Uterus (tissue), 4 donors: ENCODE data around the gene CRISPLD2. TPM values are rescaled to one million over a fixed set of nuclear protein-coding genes. Genes with fewer than 3 reads are reported as not detected.

Experiments
- DNase-seq, 2 donors: peaks; one replicate each; pipeline ENCODE4 v3.0.0-alpha.2; 2019 to 2020
- H3K27ac ChIP-seq, 2 donors: fragments of 200-600 bp; sonication (generic); 1 replicate in 1 of 2; 2 replicates in 1 of 2; pipeline ENCODE4 v1.5.1; 2016 to 2018
- H3K27me3 ChIP-seq, 2 donors: fragments of 200-600 bp; sonication (generic); one replicate each; pipeline ENCODE4 v1.5.1; 2018 to 2019; ENCODE audit warnings: control low read depth in 1 of 2
- H3K36me3 ChIP-seq, 2 donors: fragments of 200-600 bp; sonication (generic); one replicate each; pipeline ENCODE4 v1.5.1; 2019; ENCODE audit warnings: control low read depth in 1 of 2
- H3K4me1 ChIP-seq, 2 donors: fragments of 200-600 bp; sonication (generic); one replicate each; pipeline ENCODE4 v1.5.1; 2018 to 2019; ENCODE audit warnings: control low read depth in 1 of 2
- H3K4me3 ChIP-seq, 2 donors: fragments of 200-600 bp; sonication (generic); 1 replicate in 1 of 2; 2 replicates in 1 of 2; pipeline ENCODE4 v1.5.1; 2018 to 2019; ENCODE audit warnings: mild to moderate bottlenecking in 1 of 2
- H3K9me3 ChIP-seq, 2 donors: fragments of 200-600 bp; sonication (generic); one replicate each; pipeline ENCODE4 v1.5.1; 2019; ENCODE audit warnings: control low read depth in 1 of 2
- POLR2A ChIP-seq, 2 donors: fragments of 450-650 bp; IDR thresholded peaks; one replicate each; pipeline ENCODE4 v1.6.1; 2016; ENCODE audit warnings: antibody characterized with exemption in 2 of 2, mild to moderate bottlenecking in 1 of 2, moderate library complexity in 1 of 2
- intact Hi-C: fragments of 100-400 bp; cut with DNase I; formaldehyde crosslinking; loops from one replicate; pipeline ENCODE4 v1.15.1; 2023; ENCODE audit warnings: low total_unique reads
- total RNA-seq, 4 donors: library from RNA; depleted of rRNA in 3 of 4; stranded (reverse); fragments of >200 nt in 3 of 4; gene quantifications; one replicate each; pipeline versions ENCODE4 v1.1.0 to v1.2.4, GENCODE V29; 2014 to 2023
- TF ChIP-seq, protein P1 (sequence below), 4 experiments: fragments of 200-600 bp in 2 of 4; fragments of 450-650 bp in 2 of 4; sonication (generic) in 2 of 4; IDR thresholded peaks; one replicate each; pipeline ENCODE4 v1.5.1; 2016 to 2019; ENCODE audit warnings: antibody characterized with exemption in 4 of 4, mild to moderate bottlenecking in 2 of 4, moderate library complexity in 1 of 4
- donor health status: DM: yes; HTN: yes; CAD: no.

Gene CRISPLD2
- total RNA-seq, 4 donors from 2014 or later, result 108 to 441 (median 190) TPM

DNA sequence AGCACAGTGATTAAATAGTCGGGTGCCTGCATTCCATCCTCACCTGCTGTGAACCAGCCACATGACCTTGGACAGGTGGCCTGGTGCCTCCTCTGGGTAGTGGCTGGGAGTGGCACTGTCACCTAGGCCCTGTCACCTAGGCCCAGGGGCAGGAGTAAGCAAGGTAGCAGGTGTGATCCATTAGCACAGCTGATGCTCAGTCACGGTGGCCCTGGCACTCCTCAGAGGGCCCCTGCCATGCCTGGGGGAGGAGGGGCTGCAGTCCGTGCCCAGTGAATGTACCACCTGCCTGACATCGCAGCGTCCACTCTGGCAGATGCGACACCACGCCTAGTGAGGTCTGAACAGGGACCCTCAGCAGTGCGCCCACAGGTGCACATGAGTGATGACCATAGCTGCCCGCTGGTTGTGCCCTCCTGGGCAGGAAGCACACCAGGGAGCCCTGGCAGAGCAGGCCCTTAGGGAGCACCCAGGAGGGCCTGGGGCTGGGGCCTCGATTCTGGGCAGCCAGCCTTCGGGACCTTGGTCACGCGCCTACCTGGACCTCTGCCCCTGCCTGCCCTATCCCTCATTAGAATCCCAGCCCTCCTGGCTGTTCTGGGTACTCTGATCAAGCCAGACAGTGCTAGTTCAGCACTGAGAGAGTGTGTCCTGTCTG lies 33.1 kb upstream of the CRISPLD2 start:
- H3K36me3 ChIP-seq, result no peaks in the 10 kb centered on the region
- no peak for DNase-seq
- intact Hi-C loops, result no loop called here
- H3K9me3 ChIP-seq, result no peaks in the 10 kb centered on the region
- no peak overlapping the region for H3K27ac ChIP-seq
- TF ChIP-seq, protein P1, sequence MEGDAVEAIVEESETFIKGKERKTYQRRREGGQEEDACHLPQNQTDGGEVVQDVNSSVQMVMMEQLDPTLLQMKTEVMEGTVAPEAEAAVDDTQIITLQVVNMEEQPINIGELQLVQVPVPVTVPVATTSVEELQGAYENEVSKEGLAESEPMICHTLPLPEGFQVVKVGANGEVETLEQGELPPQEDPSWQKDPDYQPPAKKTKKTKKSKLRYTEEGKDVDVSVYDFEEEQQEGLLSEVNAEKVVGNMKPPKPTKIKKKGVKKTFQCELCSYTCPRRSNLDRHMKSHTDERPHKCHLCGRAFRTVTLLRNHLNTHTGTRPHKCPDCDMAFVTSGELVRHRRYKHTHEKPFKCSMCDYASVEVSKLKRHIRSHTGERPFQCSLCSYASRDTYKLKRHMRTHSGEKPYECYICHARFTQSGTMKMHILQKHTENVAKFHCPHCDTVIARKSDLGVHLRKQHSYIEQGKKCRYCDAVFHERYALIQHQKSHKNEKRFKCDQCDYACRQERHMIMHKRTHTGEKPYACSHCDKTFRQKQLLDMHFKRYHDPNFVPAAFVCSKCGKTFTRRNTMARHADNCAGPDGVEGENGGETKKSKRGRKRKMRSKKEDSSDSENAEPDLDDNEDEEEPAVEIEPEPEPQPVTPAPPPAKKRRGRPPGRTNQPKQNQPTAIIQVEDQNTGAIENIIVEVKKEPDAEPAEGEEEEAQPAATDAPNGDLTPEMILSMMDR (IDR thresholded peaks at IDR 0.05), result no peak
- TF ChIP-seq POLR2A (IDR thresholded peaks at IDR 0.05), result no peak
- H3K4me1 ChIP-seq, result no peaks in the 10 kb centered on the region
- H3K4me3 ChIP-seq, result no peak overlapping the region
- H3K27me3 ChIP-seq, result no peaks in the 10 kb centered on the region

DNA sequence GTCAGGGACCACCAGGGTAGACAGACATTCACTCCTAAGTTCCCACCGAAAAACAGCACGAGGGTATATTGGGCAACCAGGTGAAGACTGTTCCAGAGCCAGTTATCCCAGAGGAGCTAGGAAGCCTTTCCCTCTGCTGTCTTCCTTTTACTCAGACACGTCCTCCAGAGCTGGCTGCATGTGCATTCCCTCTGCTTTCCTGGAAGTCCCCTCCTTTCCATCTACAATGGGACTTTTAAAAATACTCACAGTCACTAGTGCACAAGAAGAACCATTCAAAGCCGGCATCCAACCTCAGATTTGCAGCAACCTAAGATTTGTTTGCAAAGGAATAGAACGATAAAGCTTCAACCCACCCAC lies 32.5 kb upstream of the CRISPLD2 start:
- Histone ChIP-seq H3K9me3 (no peaks in the 10 kb centered on the region), H3K27ac (no peak overlapping the region), H3K36me3 (no peaks in the 10 kb centered on the region), H3K4me1 (no peaks in the 10 kb centered on the region), H3K4me3 (no peak overlapping the region), H3K27me3 (no peaks in the 10 kb centered on the region)
- DNase-seq, result no peak
- no peak for TF ChIP-seq POLR2A (IDR thresholded peaks at IDR 0.05)
- TF ChIP-seq, protein P1 (IDR thresholded peaks at IDR 0.05), result no peak
- intact Hi-C loops, result no loop called here

DNA sequence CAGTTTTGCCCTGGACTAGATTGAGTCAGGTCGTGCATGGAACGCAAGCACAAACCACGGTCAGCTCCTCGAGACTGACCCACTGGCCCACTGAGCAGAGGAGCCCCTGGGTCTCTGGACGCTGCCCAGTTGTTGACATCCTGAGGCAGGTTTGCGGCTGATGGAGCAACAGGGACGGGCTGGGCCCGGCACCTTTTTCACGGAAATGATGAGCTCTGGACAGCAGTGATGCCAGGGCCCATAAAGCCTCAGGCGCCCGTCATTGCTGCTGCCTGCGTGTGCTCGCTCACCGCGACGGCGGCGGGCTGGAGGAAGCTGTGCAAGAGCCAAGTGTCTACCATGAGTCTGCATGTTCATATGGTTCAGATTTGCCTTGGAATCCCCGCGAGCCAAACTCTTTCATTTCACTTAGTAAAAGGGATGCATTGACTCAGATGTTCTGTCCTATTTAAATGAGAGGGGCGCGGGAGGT lies 30.8 kb upstream of the CRISPLD2 start:
- Histone ChIP-seq H3K4me1 (no peaks in the 10 kb centered on the region), H3K9me3 (no peaks in the 10 kb centered on the region), H3K36me3 (no peaks in the 10 kb centered on the region), H3K4me3 (no peak overlapping the region), H3K27me3 (no peaks in the 10 kb centered on the region), H3K27ac (no peak overlapping the region)
- intact Hi-C loops, result no loop called here
- TF ChIP-seq POLR2A (IDR thresholded peaks at IDR 0.05), result no peak
- TF ChIP-seq, protein P1 (IDR thresholded peaks at IDR 0.05), result no peak
- DNase-seq, result no peak

DNA sequence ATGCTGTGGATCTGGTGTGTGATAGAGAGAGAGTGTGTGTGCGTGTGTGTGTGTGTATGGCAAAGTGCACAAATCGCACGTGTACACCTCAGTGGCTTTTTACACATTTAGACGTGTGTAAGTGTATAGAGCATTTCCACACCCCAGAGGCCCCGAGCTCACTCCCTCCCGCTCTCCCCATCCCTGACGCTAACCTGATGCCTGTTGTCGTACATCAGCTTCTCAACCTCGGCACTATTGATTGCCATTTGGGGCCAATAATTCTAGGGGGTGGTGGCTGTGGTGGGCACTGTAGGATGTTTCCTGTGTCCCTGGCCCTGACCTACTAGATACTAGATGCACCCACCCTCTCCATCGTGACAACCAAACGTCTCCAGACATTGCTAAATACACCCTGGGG lies 30.4 kb upstream of the CRISPLD2 start:
- Histone ChIP-seq H3K9me3 (no peaks in the 10 kb centered on the region), H3K27me3 (no peaks in the 10 kb centered on the region), H3K4me3 (no peak overlapping the region), H3K36me3 (no peaks in the 10 kb centered on the region), H3K27ac (no peak overlapping the region), H3K4me1 (no peaks in the 10 kb centered on the region)
- DNase-seq, result no peak
- intact Hi-C loops, result no loop called here
- TF ChIP-seq, protein P1 (IDR thresholded peaks at IDR 0.05), result no peak
- no peak for TF ChIP-seq POLR2A (IDR thresholded peaks at IDR 0.05)

DNA sequence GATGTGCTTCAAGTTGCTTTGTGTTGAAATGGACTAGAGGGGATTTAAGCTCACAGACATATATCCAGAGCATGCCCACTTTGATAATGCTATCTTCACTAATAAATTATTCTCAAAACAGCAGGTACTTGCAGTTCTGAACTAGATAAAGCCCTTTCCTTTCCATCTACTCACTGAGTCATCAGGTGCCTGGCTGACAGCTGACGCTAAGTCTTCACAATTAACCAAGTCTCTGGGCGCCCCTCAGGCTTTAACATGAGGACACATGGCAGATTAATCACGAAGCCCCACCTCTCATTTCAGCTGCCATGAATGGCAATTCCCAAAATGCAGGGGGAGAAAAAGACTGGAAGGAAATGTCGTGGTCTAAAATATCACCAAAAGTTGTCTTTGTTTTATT lies 29.5 kb upstream of the CRISPLD2 start:
- intact Hi-C loops, result no loop called here
- no peaks in the 10 kb centered on the region for H3K36me3 ChIP-seq
- no peak for DNase-seq
- no peaks in the 10 kb centered on the region for H3K9me3 ChIP-seq
- TF ChIP-seq POLR2A (IDR thresholded peaks at IDR 0.05), result no peak
- TF ChIP-seq, protein P1 (IDR thresholded peaks at IDR 0.05), result no peak
- H3K27ac ChIP-seq, result no peak overlapping the region
- H3K4me1 ChIP-seq, result no peaks in the 10 kb centered on the region
- H3K4me3 ChIP-seq, result no peak overlapping the region
- no peaks in the 10 kb centered on the region for H3K27me3 ChIP-seq
